ENCODE measurements around the gene RNU5B-1. TPM values are rescaled to one million over a fixed set of nuclear protein-coding genes. Genes with fewer than 3 reads are reported as not detected.

Gene RNU5B-1
- polyA plus RNA-seq, 3 donors, result not detected

- no peak overlapping the region for H3K4me3 Mint-ChIP-seq
- no peak for DNase-seq
- Histone ChIP-seq H3K4me3 (replicated peaks in 1 of 3; ENCODE audit: low read depth in 2 of 3, low read length in 3 of 3) (no peak overlapping the region), H3K9me3 (replicated peaks in 1 of 2; ENCODE audit: control insufficient read depth in 1 of 2, insufficient read depth in 1 of 2, low read length in 2 of 2) (no peaks in the 10 kb centered on the region), H2AFZ (ENCODE audit: insufficient read depth, low read depth, low read length, poor library complexity, severe bottlenecking) (no peak overlapping the region), H4K20me1 (ENCODE audit: insufficient read depth, low read length) (no peaks in the 10 kb centered on the region), H3K79me2 (ENCODE audit: insufficient read depth, low read length) (no peaks in the 10 kb centered on the region), H3K36me3 (replicated peaks in 1 of 2; ENCODE audit: control insufficient read depth in 1 of 2, insufficient read depth in 2 of 2, low read length in 2 of 2) (no peaks in the 10 kb centered on the region), H3K27ac (ENCODE audit: low read depth in 1 of 2, low read length in 2 of 2) (no peak overlapping the region), H3K4me2 (replicated peaks; ENCODE audit: extremely low read depth, low read length, poor library complexity, severe bottlenecking) (no peak overlapping the region), H3K9ac (ENCODE audit: insufficient read depth, low read length, poor library complexity, severe bottlenecking) (no peak overlapping the region), H3K27me3 (ENCODE audit: control insufficient read depth in 2 of 2, insufficient read depth in 2 of 2, low read length in 2 of 2) (no peaks in the 10 kb centered on the region), H3K4me1 (ENCODE audit: control insufficient read depth in 1 of 2, insufficient read depth in 2 of 2, low read length in 2 of 2) (peaks cover 23 to 36% of the 10 kb centered on the region in 2 donors)
- intact Hi-C loops (cut with micrococcal nuclease), result loop anchor here (10.0 kb wide), 3 partner anchors 235 to 585 kb away; no protein-coding TSS in a partner anchor
- H3K36me3 Mint-ChIP-seq, result no peaks in the 10 kb centered on the region
- TF ChIP-seq, protein P1, sequence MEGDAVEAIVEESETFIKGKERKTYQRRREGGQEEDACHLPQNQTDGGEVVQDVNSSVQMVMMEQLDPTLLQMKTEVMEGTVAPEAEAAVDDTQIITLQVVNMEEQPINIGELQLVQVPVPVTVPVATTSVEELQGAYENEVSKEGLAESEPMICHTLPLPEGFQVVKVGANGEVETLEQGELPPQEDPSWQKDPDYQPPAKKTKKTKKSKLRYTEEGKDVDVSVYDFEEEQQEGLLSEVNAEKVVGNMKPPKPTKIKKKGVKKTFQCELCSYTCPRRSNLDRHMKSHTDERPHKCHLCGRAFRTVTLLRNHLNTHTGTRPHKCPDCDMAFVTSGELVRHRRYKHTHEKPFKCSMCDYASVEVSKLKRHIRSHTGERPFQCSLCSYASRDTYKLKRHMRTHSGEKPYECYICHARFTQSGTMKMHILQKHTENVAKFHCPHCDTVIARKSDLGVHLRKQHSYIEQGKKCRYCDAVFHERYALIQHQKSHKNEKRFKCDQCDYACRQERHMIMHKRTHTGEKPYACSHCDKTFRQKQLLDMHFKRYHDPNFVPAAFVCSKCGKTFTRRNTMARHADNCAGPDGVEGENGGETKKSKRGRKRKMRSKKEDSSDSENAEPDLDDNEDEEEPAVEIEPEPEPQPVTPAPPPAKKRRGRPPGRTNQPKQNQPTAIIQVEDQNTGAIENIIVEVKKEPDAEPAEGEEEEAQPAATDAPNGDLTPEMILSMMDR (IDR thresholded peaks at IDR 0.05), result no peak
- H3K9me3 Mint-ChIP-seq, result no peaks in the 10 kb centered on the region
- peaks cover 0 to 5% (median 0%) of the 10 kb centered on the region in 3 donors for H3K27me3 Mint-ChIP-seq (ENCODE audit: low read depth in 3 of 3)
- H3K27ac Mint-ChIP-seq, result no peak overlapping the region
- H3K4me1 Mint-ChIP-seq, result peaks cover 21% of the 10 kb centered on the region
- 100% methylated on average over 6 of the region's 7 CpGs for WGBS (ENCODE audit: insufficient coverage)
Observed at GRCh38 chr15:65290228-65290627, 14.2 kb upstream of the RNU5B-1 start.

GRCh38 chr15:65292938-65293518 lies 11.4 kb upstream of the RNU5B-1 start:
- intact Hi-C loops (cut with micrococcal nuclease), result loop anchor here (10.0 kb wide), 3 partner anchors 238 to 588 kb away; no protein-coding TSS in a partner anchor
- H3K27ac ChIP-seq (ENCODE audit: low read depth in 1 of 2, low read length in 2 of 2), result no peak overlapping the region
- Mint-ChIP-seq H3K27me3 (ENCODE audit: low read depth in 3 of 3) (peaks cover 0 to 14% (median 0%) of the 10 kb centered on the region in 3 donors), H3K4me1 (peaks cover 22% of the 10 kb centered on the region), H3K4me3 (no peak overlapping the region), H3K9me3 (no peaks in the 10 kb centered on the region), H3K36me3 (no peaks in the 10 kb centered on the region), H3K27ac (no peak overlapping the region)
- H3K4me2 ChIP-seq (replicated peaks; ENCODE audit: extremely low read depth, low read length, poor library complexity, severe bottlenecking), result no peak overlapping the region
- H4K20me1 ChIP-seq (ENCODE audit: insufficient read depth, low read length), result no peaks in the 10 kb centered on the region
- H3K4me1 ChIP-seq (ENCODE audit: control insufficient read depth in 1 of 2, insufficient read depth in 2 of 2, low read length in 2 of 2), result peaks cover 31 to 42% of the 10 kb centered on the region in 2 donors
- no peaks in the 10 kb centered on the region for H3K27me3 ChIP-seq (ENCODE audit: control insufficient read depth in 2 of 2, insufficient read depth in 2 of 2, low read length in 2 of 2)
- 82% methylated on average over 1 of the region's 1 CpG for WGBS (ENCODE audit: insufficient coverage)
- peak in 2 of 3 donors; percentile 23 to 35 for DNase-seq
- TF ChIP-seq, protein P1 (IDR thresholded peaks at IDR 0.05), result no peak
- H3K9me3 ChIP-seq (replicated peaks in 1 of 2; ENCODE audit: control insufficient read depth in 1 of 2, insufficient read depth in 1 of 2, low read length in 2 of 2), result no peaks in the 10 kb centered on the region
- no peaks in the 10 kb centered on the region for H3K79me2 ChIP-seq (ENCODE audit: insufficient read depth, low read length)
- no peak overlapping the region for H3K9ac ChIP-seq (ENCODE audit: insufficient read depth, low read length, poor library complexity, severe bottlenecking)
- no peak overlapping the region for H2AFZ ChIP-seq (ENCODE audit: insufficient read depth, low read depth, low read length, poor library complexity, severe bottlenecking)
- no peak overlapping the region for H3K4me3 ChIP-seq (replicated peaks in 1 of 3; ENCODE audit: low read depth in 2 of 3, low read length in 3 of 3)
- no peaks in the 10 kb centered on the region for H3K36me3 ChIP-seq (replicated peaks in 1 of 2; ENCODE audit: control insufficient read depth in 1 of 2, insufficient read depth in 2 of 2, low read length in 2 of 2)

All from CD14-positive monocyte (primary cell).